Subcutaneous adipose tissue (tissue), 4 donors: ENCODE data around the gene PYDC1. TPM values are rescaled to one million over a fixed set of nuclear protein-coding genes. Genes with fewer than 3 reads are reported as not detected.

Experiments used
- small RNA-seq: library from RNA; depleted of rRNA; stranded (forward); fragments of <200 nt; gene quantifications from one replicate; pipeline ENCODE3, GENCODE V24; 2016
- total RNA-seq, 4 donors: library from RNA; depleted of rRNA; stranded (reverse); fragments of >200 nt; gene quantifications; one replicate each; pipeline ENCODE4 v1.1.0, GENCODE V29; 2016
- TF ChIP-seq, protein P1 (sequence below): fragments of 450-650 bp; IDR thresholded peaks from one replicate; pipeline ENCODE4 v1.5.1; 2016; ENCODE audit warnings: low read depth, mild to moderate bottlenecking, control low read depth, antibody characterized with exemption, moderate library complexity

PYDC1 gene
- total RNA-seq, 4 donors from 2014 or later: not detected

GRCh38 chr16:31179747-31180459 is 37.0 kb downstream of the PYDC1 start, which contains the start of gene FUS:
Gene FUS (plus strand): TSS chr16:31180139. CDS start chr16:31180215, 76 bp downstream.
- TF ChIP-seq, protein P1, sequence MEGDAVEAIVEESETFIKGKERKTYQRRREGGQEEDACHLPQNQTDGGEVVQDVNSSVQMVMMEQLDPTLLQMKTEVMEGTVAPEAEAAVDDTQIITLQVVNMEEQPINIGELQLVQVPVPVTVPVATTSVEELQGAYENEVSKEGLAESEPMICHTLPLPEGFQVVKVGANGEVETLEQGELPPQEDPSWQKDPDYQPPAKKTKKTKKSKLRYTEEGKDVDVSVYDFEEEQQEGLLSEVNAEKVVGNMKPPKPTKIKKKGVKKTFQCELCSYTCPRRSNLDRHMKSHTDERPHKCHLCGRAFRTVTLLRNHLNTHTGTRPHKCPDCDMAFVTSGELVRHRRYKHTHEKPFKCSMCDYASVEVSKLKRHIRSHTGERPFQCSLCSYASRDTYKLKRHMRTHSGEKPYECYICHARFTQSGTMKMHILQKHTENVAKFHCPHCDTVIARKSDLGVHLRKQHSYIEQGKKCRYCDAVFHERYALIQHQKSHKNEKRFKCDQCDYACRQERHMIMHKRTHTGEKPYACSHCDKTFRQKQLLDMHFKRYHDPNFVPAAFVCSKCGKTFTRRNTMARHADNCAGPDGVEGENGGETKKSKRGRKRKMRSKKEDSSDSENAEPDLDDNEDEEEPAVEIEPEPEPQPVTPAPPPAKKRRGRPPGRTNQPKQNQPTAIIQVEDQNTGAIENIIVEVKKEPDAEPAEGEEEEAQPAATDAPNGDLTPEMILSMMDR: no peak

DNA sequence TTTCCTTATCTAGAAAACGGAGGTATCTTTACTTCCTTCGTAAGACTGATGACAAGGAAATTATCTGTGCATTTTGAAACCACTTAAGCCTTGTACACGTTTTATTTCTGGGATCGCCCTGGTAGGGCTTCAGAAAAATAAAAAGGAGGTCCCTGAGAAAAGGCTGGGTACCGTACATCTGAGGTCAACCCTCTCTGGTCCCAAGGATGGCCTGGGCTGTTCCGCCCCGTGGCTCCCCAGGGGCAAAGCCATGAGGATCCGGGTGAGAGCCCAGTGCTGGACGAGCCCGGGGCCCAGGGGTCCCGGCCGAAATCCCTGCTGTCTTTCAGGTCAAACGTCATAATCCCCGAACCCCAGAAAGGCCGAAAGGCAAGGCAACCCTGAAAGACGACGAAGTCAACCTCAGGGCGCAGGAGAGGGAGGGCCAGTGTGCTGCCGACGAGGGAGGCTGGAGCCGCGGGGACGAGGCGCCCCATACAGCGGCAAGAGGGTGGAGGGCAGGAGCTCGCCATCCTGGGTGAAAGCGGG is 37.7 kb downstream of the PYDC1 start:
- TF ChIP-seq, protein P1: no peak

- TF ChIP-seq, protein P1: no peak
Observed at GRCh38 chr16:31177136-31177535, 39.8 kb downstream of the PYDC1 start.

GRCh38 chr16:31168848-31169247 is 48.1 kb downstream of the PYDC1 start:
- TF ChIP-seq, protein P1: no peak

DNA sequence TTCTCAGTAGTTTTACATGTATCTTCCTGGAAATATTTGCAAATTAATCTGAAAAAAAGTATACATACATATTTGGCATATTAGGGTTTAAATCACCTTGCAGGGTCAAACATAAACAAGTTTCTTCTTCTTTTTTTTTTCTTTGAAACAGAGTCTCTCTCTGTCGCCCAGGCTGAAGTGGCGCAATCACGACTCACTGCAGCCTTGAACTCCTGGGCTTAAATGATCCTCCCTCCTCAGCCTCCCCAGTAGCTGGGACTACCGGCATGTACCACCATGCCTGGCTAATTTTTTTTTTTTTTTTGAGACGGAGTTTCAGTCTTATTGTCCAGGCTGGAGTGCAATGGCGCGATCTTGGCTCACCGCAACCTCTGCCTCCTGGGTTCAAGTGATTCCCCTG is 49.6 kb downstream of the PYDC1 start:
- TF ChIP-seq, protein P1: no peak

Small RNAs within 50 kb of the gene (small RNA-seq; reads per million reads assigned to genes)
- gene NDUFA3P6: not detected

Other genes starting within 250 kb of the PYDC1 start
- 10 to 100 TPM; 18.3 to 73.8 (median 30.0) TPM for gene HSD3B7, start 231.9 kb downstream of the PYDC1 start, total RNA-seq
- 1 to 10 TPM in 2 of 4 donors, under 1 TPM in 2; 0.49 to 2.2 (median 0.90) TPM for gene STX1B, start 206.5 kb downstream of the PYDC1 start, total RNA-seq
- 10 to 100 TPM; 45.7 to 70.7 (median 55.6) TPM for gene STX4, start 183.6 kb downstream of the PYDC1 start, total RNA-seq
- 10 to 100 TPM in 1 of 4 donors, 1 to 10 TPM in 3; 7.3 to 10.7 (median 7.6) TPM for gene ZNF668, start 142.9 kb downstream of the PYDC1 start, total RNA-seq
- 10 to 100 TPM in 3 of 4 donors, 1 to 10 TPM in 1; 8.3 to 15.6 (median 14.9) TPM for gene ZNF646, start 142.7 kb downstream of the PYDC1 start, total RNA-seq
- 1 to 10 TPM; 1.5 to 3.2 (median 1.8) TPM for gene PRSS53, start 128.2 kb downstream of the PYDC1 start, total RNA-seq
- gene VKORC1, start 122.3 kb downstream of the PYDC1 start, total RNA-seq: 100 to 1,000 TPM in 2 of 4 donors, 10 to 100 TPM in 2; 53.3 to 129 (median 94.6) TPM
- gene BCKDK, start 108.7 kb downstream of the PYDC1 start, total RNA-seq: 10 to 100 TPM; 26.6 to 45.2 (median 33.2) TPM
- 10 to 100 TPM; 42.3 to 71.2 (median 51.9) TPM for gene KAT8, start 99.5 kb downstream of the PYDC1 start, total RNA-seq
- gene PRSS8, start 81.4 kb downstream of the PYDC1 start, total RNA-seq: 1 to 10 TPM in 1 of 4 donors, not detected in 3; 1.4 TPM
- gene PRSS36, start 67.1 kb downstream of the PYDC1 start, total RNA-seq: 10 to 100 TPM in 2 of 4 donors, 1 to 10 TPM in 2; 2.6 to 11.3 (median 8.3) TPM
- 10 to 100 TPM; 53.7 to 92.5 (median 66.2) TPM for gene FUS, start 37.0 kb downstream of the PYDC1 start, total RNA-seq
- gene PYCARD, start 14.4 kb downstream of the PYDC1 start, total RNA-seq: 10 to 100 TPM; 27.1 to 88.4 (median 49.7) TPM
- gene TRIM72, start 3.0 kb downstream of the PYDC1 start, total RNA-seq: not detected
- 10 to 100 TPM; 12.4 to 72.2 (median 29.8) TPM for gene ITGAM, start 42.8 kb upstream of the PYDC1 start, total RNA-seq
- gene ITGAX, start 138.0 kb upstream of the PYDC1 start, total RNA-seq: 100 to 1,000 TPM in 1 of 4 donors, 1 to 10 TPM in 3; 4.7 to 158 (median 7.3) TPM
- gene ITGAD, start 176.2 kb upstream of the PYDC1 start, total RNA-seq: under 1 TPM in 3 of 4 donors, not detected in 1; 0.22 to 0.68 (median 0.65) TPM
- not detected for gene COX6A2, start 211.2 kb upstream of the PYDC1 start, total RNA-seq
- gene ZNF843, start 225.7 kb upstream of the PYDC1 start, total RNA-seq: 1 to 10 TPM in 3 of 4 donors, under 1 TPM in 1; 0.98 to 2.4 (median 1.3) TPM
- gene ARMC5, start 242.4 kb upstream of the PYDC1 start, total RNA-seq: 1 to 10 TPM; 2.5 to 7.7 (median 4.4) TPM